EL (cell line): ENCODE results near the gene TOR4A.

Experiments used
- DNase-seq: peaks from one replicate; pipeline ENCODE4 v3.0.0-alpha.2; 2016

The TOR4A gene

DNA sequence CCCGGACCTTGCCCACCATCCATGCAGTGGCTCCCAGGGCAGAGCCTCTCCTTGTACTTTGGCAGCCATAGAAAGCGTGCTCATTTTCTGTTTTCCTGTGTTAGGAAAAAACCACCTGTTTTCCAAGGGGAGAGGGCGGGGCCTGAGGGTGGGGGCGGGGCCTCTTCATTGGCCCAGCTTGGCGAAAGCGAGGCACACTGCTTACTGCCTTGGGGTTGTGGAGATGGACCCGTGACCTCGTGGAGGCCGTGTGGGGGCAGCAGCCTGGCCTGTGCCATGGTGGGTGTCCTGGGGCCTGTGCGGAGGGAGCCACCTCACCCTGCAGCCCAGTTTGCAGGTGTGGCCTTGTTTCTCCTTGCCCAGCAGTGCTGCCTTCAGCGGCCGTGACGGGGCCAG lies 4.4 kb upstream of the TOR4A start:
- no peak for DNase-seq

DNA sequence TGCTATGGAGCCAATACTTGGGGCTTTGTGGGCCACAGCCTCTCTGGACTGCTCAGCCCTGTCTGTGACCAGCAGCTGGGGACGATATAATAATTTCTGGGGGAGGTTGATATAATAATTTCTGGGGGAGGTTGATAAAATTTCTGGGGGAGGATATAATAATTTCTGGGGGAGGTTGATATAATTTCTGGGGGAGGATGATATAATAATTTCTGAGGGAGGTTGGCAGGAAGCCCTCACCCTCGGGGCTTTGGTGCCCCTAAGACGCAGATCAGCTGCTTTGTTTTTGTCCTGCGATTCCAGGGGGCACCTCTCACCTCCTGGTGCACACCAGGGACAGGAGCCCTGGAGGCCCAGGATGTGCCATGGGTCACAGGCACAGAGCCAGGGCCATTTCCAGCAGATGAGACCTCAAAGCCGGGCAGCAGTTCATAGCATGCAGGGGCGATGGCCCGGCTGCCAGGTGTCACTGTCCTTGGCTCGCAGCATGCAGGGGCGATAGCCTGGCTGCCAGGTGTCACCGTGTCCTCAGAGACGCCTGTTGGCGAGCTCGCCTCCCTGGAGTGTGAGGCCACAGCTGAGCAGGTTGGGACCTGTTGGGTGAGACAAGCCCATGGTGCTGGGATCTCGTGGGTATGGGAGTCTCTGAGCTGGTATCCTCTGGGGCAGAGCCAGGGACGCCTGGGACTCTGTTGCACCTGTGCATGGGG lies 3.8 kb upstream of the TOR4A start:
- no peak for DNase-seq

DNA sequence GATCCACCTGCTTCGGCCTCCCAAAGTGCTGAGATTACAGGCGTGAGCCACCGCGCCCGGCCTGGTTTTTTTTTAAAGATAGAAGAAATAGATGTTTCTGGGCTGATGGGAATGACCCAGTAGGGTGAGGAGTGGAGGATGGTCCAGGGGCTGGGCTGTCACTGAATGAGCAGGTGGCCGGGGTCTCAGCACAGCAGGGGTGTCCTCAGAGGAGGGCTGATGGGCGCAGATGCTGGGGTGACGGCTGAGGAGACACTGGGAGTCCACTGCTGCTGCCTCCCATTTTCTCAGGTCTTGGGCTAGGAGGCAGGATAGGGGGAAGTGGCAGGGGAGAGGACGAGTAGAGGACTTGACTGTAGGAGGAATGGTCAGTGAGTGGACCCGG lies 2.3 kb upstream of the TOR4A start:
- DNase-seq: no peak

DNA sequence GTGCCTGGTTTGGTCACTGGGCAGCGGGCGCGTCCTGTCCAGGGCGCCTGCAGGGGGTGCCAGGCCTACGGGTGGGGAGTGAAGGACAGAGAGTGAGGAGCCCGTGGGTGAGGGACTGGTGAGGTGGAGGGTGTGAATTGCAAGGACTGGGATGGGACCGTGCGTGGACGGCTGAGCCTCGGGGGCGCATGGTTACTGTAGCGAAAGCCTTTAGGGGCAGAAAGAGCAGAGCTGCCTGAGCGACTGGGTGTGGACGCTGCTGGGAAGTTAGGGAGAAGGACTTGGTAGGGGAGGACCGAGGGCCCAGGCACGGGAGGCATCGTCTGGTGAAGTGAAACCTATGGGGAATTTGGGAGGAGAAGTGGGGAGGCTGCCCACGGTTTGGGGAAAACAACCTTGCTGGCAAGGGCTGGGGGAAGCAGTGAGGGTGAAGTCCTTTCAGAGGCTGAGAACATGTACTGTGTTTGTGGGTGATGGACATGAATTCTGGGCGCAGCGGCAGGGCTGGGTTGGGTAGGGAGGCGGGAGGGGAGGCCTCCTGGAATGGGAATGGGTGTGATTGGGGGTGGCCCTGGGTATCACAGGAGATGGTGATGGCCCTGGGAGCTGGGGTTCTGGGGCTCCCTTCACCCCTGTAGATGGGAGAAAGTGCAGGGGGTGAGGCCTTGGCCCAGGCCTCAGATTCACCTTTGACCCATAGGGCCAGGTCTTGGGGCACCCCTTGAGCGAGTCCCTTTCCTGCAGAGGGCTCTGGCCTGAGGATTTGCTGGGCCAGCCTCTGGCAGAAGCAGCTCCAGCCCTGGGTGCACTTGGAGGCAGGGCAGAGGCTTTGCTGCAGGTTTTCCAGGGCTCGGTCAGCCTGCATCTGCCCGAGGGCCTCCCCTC lies 1.7 kb upstream of the TOR4A start:
- DNase-seq: no peak

DNA sequence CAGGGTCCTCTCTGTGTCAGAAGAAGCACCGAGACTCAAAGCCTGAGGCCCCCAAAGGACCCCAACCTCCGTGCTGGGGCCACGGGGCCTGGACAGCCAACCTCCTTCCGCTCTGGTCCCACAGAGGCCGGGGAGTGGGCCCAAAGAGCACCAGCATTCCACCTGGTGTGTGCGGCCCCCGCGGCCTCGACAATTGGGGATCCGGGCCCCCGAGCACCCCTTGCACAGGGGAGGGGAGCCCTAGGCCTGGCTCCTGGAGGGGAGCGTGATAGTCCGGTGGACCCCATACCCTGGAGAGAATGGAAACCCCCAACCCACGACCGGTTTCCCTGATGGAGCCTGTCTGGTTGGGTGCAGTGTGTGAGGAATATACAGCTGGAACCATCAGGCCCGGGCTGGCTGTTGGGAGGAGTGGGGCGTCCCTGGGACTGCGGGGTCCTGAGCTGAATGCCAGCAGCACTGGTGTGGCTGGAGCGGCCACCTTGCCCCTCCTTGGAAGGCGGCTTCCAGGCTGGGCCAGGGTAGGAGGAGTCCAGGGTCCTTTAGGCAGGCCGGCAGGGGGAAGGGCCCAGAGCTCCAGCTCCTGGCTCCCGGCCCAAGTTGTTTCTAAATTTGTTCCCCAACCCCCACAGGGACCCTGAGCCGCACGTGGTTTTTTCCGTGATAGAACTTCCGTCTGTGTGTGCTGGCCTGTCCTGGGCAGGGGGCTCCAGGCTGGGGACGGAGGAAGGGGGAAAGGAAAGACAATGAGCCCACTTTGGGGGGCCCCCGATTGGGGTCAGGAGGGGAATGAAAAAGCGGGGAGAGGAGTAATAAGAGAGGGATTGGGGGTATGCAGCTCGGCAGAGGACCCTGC lies 825 bp upstream of the TOR4A start:
- peak; percentile 64 for DNase-seq

DNA sequence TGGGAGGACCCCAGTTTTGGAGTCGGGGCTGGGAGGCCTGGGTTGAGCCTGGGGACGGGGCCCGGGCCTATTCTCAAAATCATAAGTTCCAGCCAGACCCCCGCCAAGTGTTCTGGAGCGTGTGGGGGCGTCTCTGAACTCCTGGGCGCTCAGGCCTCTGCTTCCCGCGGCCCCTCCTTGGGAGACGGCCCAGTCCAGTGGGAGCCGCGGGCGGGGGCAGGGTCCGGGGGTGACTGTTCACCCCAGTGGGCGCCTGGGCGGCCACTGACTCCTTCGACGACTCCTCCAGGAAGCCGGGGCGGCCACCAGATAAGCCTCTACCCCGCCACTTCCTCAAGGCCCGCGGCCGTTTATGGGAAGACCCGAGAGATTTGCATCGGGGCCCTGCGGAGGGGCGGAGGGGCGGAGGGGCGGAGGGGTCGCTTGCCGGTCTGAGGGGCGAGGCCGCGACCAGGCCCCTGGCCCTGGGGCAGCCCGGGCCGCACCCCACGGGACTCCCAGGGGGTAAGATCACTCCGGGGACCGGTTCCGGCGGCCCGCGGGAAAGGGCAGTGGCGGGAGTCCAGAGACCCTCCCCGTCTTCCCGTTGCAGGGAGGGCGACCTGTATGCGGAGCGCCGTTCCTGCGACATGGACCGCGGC lies 655 bp downstream of the TOR4A start:
- peak; percentile 34 for DNase-seq

DNA sequence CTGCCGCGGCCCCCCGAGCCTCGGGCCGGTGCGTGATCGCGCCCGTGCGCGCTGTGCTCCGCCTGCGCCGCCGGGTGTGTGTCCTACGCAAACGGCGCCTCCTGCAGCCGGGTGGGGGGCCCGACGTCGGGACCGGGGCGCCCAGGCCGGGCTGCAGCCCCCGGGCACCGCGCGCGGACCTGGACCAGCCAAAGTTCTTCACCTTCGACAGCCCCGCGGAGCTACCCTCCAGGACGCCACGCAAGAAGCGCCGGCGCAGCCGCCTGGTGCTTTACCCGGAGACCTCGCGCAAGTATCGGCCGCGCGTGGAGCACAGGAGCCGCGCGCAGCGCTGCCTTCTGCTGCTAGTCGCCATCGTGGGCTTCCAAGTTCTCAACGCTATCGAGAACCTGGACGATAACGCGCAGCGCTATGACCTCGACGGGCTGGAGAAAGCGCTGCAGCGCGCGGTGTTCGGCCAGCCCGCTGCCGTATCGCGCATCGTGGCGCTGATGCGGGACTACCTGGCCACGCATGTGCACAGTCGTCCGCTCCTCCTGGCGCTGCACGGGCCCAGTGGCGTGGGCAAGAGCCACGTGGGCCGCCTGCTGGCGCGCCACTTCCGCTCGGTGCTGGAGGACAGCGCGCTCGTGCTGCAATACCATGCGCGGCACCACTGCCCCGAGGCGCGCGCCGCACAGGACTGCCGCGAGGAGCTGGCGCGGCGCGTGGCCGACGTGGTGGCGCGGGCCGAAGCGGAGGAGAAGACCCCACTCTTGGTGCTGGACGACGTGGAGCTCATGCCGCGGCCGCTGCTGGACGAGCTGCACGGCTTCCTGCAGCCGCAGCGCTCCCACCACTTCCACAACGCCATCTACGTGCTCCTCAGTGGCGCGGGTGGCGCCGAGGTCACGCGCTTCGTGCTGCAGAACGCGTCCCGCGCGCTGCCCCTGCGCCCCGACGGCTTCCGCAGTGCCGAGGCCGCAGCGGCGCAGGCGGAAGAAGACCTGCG lies 1.5 kb downstream of the TOR4A start:
- DNase-seq: no peak

DNA sequence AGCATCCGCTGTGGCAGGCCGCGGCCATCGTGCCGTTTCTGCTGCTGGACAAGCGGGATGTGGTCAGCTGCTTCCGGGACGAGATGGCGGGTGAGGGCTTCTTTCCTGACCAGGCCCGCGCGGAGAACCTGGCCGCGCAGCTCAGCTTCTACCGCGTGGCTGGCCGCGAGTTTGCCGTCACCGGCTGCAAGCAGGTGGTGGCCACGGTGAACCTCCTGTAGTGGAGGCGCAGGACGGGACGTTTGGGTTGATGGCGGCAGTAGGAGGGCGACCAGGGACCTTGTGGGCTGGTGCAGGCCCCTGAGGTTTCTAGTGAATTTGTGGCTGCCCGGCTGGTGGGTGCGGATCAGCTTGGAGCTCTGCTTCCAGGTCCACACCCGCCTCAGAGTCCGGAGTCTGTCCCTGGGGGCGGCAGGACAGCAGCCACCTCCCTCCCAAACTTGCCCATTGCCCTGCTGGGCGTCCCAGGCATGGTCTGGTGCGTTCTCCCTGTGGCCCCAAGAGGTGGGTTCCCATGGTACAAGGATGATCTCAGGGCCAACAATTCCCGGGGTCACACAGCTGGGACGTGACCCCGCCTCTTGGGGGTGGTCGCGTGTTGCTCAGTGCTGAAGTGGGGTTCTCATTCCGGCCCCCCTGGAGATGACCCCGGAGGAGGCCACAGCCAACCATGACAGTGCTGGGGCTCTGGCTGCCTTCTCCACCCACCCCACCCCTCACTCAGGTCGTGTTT lies 2.4 kb downstream of the TOR4A start:
- no peak for DNase-seq

DNA sequence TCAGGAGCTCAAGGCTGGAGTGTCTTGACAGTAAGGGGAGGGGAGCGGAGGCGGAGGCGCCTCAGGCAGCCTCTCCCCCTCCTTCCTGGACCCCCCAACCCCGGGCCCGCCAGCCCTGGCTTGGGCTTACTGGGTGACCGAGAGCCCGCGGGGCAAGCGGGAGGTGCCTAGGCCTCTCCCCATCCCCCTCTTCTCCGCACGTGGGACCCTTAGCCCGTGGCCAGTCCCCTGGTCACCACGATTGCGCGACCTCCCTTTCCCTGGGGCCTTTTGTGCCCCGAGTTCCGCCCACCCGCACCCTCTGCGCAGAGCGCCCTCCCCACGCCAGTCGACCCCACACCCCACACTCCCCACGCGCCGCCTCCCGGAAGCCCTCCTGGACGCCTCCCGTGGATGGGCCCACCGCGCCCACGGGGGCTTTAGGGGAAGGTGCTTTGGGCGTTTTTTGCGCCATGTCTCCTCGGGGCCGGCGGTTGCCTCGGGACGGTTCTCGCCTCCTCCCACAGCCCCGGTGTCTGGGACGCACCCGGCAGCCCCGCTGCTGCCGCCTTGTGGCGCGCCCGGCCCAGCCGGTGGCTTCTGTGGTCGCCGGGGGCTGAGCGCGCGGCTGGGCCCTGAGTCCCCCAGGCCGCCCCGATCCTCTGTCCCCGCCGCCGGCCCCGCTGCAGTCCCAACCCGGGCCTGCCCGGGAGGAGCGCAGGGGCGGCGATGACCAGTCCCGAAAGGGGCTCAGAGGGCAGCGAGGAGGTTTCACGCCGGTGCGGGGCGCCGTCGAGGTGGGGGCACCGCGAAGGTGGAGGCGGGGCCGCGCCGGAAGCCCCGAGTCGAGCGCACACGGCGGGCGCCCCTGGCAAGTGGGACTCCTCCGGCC lies 3.2 kb downstream of the TOR4A start:
- DNase-seq: no peak

DNA sequence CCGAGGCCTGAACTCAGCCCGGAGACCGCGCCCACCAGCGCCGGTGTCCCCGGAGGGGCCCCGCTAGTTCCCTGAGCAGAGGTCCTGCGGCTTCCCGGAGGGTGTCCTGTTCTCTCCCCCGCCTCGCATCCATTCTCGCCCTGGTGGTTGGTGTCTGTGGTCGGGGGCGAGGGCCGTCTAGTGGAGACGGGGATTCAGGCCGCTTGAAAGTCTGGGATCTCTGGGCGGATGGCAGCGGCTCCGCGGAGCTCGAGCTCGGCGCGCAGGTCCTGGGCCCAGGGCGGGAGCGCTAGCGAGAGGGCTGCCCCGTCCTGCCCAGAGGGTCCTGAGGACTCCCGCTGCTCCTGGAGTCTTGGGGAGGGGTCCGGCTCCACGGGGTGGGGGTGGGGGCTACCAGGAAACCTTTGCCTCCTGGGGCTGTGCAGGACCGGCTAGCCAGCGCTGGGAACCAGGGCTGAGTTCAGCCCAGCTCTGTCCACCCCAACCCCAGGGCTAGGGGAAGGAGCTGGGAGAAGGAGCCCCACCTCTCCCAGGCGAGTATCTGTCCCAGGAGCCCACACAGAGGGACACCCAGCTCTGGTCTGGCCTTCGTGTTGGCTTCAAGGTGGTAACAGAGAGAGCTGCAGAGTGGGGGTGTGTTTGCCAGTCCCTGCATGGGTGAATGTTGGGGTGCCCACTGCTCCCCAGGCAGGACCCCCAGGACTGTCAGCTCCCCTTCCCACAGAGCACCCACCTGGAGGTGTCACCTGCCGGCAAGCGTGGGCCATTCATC lies 4.0 kb downstream of the TOR4A start:
- DNase-seq: no peak

DNA sequence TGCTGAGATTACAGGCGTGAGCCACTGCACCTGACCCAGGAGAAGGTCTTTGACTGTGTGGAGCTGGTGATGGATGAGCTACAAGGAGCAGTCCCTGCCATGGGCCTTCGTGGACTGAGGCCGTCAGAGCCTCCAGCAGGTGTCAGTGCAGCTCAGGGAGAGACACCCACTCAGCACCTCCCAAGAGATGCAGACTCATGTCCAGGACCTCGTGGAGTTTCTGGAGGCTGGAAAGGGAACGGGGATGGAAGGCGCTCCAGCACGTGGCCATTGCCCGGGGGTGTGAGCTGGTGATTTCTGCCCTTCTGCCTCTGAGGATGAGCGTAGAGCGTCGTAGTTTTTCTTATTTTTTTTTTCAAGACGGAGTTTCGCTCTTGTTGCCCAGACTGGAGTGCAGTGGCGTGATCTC lies 9.5 kb downstream of the TOR4A start:
- DNase-seq: peak; percentile 52

DNA sequence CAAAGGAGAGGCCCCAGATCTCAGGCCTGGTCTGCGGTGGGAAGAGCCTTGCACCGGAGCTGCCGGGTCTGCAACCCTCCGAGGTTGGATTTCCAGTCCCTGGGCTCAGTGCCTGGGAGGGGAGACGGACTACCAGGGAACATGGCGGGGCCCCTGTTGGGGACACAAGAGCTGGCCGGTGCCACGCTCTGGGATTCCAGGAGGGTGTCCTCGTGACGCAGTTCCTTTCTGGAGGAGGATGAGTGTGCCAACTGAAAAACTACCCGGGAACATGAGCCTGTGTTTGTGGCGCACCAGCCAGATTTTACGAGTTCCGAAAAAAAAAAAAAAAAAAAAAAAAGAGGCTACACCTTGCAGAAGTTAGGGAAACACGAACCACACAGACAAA lies 15.6 kb downstream of the TOR4A start:
- no peak for DNase-seq

DNA sequence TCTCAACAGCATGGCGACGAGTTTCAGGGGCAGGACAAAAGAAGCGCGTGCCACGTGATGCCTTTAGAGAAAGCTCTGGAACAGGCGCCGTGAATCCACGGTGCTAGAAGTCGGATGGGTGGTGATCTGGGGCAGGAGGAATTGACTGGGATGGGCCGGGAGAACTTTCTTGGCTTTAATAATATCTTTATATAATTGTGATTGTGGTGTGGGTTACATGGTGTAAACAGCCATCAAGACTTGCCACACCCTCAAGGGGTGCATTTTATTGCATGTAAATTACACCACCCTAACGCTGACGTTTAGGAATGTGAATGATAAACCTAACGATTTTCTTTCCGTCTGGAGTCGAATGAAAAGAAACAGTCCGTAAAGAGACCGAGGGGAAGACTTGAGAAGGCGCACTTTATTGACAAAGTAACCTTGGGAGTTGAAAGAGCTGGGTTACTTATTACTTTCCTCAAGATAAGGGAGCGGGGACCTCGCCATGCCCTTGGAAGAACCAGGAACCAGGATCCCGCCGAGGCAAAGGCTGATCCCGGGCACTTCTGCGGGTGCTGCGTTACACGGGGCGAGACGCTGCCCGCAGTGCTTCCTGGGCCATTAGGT lies 16.1 kb downstream of the TOR4A start:
- no peak for DNase-seq

DNA sequence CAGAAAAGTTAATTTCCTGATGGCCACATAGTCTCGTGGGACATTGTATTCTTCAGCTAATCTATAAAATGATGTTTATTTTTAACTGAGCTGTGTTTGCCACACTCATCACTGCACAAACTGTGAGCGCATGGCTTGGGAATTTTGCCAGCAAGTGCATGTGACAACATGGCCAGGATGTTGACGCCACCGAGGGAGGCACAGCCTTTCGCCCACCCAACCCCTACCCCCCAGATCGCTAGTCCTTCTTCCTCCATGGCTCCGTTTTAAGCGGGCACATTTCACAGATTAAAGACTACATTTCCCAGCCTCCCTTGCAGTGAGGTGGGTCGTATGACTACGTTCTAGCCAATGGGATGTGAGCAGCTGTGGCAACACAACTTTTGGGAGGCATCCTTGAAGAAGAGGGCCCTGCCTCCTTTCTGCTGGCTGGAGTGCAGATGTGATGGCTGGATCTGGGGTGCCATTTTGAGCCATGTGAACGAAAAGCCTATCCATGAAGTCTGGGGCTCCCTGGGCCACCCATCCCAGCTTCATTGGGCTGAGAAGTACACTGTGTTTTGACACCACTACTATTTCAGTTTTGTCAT lies 16.7 kb downstream of the TOR4A start:
- DNase-seq: peak; percentile 50

DNA sequence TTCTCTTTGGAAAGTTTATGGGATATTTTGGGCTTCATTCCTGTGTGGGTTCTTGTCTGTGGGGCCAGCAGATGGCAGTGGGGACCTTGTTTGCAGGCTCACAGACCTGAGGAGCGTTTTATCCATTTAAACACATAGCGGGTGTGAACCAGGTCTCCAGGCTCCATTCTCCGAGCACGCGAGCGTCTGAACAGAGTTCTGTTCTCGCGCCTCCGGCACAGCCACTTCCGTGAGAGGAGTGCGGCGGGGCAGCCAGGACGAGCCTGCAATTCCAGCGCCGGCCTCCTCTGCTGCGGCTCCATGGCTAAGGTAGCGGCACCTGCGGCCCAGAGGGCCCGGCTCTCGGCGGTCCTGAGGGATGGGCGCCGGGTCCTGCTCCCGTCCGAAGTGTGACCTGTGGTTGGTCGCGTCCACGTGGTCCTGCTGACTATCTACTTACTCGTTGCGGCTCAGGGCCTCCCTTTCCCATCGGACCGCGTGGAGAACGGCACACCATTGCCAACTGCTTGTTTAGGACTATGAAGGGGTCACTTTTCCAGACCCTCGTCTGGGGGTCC lies 17.2 kb downstream of the TOR4A start:
- DNase-seq: no peak

DNA sequence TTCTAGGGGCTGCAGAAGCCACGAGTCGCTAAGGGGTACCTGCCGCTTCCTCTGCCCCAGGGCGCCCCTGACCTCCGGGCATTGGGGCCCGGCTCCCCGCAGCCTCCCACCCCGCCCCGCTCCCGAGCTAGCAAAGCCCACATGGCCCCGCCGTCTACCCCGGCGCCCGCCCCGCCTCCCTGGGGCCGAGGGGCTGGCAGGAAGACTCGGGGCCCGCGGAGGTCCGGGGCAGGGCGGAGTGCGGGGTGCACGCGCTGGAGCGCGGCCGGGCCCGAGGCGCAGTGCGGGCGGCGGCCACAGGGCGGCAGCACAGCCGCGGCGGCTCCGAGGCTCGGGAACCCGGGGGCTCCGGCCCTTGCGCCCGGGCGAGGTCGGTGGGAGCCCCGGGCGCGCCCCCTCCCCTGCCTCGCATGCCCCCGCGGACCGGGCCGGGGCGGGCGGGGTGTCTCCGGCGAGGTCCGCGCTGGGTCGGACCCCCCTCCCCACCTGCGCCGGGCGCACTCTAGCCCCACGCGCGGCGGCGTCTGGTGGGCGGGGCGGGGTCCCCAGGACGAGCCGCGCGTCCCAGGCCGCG lies 17.8 kb downstream of the TOR4A start:
- no peak for DNase-seq

DNA sequence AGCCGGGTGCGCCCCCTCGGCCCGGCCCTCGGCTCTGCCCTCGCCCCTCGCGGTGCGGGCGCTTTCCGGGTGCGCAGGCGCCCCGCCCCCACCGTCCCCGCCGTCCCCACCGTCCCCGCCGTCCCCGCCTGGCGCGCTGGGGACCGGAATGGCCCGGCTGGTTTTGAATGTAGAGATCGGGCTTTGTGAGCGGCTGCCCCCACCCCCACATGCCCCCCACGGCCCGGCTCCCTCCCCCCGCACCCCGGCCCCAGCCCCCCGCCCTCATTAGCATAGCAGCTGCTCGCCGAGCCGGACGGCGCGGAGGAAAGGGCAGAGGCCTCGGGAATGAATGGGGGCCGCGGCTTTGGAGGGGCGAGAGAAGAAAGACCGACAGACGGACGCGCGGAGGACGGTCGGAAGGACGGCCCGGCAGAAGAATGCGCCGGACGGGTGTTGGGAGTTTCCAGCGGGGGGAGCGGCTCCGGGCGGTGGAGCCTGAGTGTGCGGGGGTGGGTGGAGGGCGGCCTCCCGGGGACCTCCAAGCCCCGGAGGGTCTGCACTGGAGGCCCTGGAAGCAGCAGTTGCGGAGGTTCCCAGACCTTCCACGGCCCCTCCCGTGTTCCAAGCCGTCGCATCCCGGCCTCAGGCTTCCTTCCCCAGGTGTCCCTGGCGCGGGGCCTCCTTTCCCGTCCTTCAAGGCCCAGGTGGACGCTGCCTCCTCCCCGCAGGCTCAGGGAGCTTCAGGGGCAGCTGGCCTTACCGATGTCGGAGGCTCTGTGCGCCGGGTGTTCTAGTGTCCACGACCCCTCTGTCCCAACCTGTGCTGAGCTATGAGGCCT lies 18.5 kb downstream of the TOR4A start:
- DNase-seq: no peak
